Occipital lobe (tissue), 2 donors: ENCODE data around the gene OGFOD2. TPM values are rescaled to one million over a fixed set of nuclear protein-coding genes. Genes with fewer than 3 reads are reported as not detected.

Experiments
- DNase-seq: peaks from one replicate; lab custom pipeline; 2025; lab: John Stamatoyannopoulos, UW
- total RNA-seq: library from RNA; depleted of rRNA; stranded (reverse); fragments of >200 nt; gene quantifications from one replicate; pipeline ENCODE4 v1.2.3, GENCODE V29; 2014

The OGFOD2 gene
- total RNA-seq, 1 donor from 2014 or later: 3.3 TPM

DNA sequence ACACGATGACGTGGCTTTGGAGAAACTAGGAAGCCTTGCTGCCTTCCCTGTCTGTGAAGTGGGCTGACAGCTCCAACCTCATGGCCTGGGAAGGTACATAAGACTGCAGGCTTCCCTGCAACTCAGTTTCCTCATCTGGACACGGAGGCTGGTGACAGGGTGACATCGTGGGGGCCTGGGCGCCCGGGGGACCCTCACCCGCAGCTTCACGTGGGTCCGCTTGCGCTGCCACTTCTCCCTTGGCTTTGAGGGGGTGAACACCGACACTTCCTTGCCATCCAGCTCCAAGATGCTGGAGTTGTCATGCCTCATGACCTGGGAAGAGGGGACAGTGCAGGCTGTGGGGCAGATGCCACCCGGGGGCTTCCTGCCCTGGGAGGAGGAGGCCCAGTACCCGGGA, 13.0 kb downstream of the OGFOD2 start:
- DNase-seq: no peak

DNA sequence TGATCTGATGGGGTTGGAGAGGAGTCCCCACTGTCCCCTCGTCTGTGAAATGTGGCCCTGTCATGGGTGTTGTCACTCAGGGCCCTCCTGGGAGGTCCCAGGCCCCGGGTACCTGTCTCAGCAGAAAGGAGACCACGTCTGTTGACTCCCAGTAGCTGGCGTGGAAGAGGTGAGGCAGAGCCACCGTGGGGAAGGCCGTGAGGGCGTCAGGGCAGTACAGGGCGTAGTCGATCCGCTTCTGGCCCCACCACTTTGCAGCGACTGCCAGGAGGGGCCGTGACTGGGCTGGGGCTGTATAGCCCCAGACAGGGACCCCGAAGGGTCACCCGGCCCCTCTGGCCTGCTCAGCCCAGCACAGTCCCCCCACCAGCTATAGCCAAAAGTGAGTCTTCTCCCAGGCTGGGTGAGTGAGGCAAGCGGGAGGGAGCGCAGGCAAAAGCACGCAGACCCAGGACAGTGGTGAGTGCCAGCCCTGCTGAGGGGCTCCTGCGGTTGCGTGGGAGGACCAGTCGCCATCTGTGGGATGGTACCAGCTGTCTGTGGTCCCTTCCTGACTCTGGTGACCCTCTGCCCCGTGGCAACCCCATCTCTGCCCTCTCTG, 13.7 kb downstream of the OGFOD2 start:
- DNase-seq: no peak

DNA sequence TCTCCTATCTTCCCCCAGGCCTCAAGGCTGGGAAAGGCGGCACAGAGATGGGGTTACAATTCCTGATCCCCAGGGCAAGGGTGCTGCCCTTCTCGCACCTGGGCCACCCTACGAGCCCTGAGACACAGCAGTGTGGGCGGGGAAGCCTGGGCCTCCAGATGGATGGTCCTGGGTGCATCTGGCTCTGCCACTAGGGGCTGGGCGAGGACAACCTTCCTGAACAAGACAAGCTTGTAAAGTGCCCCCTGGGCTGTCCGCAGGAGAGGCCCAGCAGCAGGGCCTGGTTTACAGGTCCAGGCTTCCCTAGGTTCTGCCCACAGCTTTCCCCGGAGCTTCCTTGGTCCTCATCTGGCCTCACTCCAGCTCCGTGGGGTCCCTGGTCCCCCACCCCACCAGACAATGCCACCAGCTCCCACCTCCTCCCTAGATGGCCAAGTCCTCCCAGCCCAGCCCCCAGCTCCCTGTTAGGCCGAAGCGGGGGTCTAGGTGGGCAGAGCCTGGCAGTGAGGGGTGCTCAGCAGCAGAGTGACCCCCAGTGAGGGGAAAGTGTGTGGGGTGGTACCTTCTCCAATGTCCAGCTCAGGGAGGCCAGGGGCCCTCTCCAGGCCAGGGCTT, 14.3 kb downstream of the OGFOD2 start:
- no peak for DNase-seq

DNA sequence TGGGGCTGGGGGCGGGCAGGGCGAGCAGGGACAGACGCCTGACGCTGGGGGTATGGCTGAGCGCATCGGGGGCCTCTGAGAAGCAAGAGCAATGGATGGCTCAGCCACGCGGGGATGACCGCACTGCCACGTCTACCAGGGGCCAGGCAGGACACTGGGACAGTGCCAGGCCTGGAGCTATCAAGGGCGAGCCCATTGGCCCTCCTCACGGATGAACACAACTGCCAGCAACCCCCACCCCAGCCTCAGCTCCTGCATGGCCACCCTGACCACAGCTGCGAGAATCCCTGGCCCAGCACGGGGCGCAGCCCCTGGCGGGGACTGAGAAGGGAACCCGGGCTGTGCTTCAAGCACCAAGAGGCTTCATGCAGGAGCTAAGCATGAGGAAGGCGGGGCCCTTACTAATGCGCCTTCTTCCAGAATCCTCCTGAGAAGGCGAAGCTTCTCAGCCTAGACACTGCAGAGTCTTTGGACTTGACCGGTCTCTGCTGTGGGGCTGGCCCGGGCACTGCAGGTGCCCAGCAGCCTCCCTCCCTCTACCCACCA, 14.9 kb downstream of the OGFOD2 start:
- DNase-seq: no peak

DNA sequence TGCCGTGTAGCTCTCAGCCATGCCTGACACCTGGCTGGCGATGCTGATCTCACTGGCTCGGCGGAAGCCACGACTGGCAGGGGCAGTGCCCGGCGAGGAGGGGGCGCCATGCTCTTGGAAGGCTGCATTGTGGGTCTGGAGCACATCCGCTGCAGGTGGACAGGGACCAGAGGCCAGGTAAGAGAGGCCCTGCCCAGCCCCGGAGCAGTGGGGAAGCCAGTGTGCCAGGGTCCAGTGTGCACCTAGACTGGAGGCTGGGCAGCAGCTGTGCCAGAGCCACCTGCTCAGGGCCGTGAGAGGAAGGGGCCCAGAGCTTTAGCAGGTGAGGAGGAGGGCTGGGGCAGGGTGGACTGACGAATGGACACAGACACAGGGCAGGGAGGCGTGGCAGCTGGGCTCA, 15.5 kb downstream of the OGFOD2 start:
- no peak for DNase-seq

DNA sequence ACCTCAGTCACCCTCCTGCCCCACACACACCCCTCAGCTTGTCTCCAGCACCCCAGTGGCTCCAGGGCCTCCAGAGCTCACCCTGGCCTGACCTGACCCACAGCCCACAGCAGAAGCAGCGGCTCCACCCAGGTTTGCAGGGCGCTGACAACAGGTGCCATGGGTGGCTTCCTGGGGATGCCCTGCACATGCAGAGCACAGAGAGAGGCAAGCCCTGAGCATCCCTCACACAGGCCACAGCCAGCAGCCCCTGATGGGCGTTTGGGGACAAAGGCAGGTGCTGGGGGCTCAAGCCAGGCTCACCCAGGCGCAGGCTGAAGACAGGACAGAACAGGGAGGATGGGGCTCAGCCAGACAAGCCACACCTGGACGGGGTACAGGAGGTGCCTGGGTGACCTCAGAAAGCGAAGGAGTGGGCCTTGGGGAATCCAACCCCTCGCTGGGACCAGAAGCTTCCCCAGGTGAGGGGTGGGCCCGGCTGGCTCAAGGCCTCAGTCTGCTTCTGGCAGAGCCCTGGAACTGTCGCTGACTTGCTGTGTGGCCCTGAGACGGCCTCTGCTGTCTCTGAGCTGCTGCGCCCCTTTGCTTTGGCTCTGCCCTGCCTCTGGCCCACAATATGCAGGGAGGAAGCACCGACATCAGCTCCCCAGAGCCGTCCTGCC, 16.0 kb downstream of the OGFOD2 start:
- DNase-seq: no peak

DNA sequence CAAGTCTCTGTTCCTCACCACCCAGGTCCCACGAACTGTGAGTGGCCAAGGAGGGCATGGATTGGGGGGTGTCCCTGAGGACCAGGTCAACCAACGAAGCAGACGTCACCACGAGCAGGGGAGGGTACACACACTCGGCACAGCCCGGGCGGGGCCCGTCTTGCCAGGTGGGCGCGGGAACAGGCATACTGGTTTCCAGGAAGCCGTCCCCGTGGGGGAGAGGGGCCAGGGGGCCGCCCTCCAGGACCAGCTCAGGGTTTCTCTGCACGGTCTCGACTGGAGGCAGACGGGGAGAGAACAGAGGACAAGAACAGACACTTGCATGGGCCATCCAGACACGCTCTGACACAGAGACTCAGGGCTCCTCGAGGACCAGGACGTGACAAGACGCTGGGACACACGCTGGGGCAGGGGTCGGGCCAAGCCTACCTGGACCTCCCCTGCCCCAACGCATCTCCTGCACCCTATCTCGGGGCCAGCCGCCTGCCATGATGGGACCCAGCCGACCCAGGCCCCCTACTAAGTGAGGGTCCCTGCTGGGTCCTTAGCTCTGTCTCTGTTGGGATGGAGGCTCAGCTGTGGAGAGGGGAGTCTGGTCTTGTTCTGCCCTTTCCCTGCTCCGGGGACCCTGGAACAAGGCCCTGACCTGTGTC, 16.7 kb downstream of the OGFOD2 start:
- no peak for DNase-seq

DNA sequence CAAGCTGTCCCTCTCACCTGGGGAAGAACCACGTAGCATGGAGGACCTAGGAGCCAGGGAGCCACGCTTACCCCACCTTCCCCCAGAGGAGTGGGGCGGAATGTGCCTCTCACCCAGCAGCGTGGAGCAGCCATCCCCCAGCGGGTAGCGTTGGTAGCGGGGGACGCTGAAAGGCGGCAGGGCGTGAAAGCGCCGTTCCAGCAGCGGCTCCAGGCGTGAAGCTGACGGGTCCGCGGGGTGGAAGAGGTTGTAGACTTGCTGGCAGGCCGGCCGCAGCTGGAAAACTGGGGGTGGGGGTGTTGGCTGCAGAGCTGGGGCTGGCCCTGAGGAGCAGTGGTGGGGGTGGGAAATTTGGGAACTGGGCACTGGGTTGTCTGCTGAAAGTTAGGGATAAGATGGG, 17.3 kb downstream of the OGFOD2 start:
- DNase-seq: no peak

DNA sequence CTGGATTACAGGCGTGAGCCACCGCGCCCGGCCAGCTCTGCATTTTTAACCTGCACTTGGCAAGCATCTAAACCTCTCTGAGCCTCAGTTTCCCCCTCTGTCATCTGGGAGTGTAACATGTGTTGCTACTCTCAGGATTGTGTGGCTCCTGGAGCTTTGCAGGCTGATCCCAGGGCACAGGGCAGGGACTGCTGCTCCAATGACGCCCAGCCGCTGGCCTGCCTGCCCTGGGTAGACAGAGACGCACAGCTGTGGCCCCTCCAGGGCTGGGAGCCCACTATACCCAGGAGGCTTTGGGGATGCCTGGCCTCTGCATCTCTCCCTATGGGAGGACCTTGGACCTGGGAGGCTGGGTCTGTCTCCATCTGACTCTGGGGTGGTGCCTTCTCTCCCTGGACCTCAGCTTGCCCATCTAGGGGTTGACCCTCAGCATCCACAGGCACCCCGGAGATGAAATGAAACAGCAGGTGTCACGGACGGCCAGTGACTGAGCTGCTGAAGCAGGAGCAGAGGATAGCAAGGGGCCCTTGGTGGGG, 19.2 kb downstream of the OGFOD2 start:
- DNase-seq: no peak

DNA sequence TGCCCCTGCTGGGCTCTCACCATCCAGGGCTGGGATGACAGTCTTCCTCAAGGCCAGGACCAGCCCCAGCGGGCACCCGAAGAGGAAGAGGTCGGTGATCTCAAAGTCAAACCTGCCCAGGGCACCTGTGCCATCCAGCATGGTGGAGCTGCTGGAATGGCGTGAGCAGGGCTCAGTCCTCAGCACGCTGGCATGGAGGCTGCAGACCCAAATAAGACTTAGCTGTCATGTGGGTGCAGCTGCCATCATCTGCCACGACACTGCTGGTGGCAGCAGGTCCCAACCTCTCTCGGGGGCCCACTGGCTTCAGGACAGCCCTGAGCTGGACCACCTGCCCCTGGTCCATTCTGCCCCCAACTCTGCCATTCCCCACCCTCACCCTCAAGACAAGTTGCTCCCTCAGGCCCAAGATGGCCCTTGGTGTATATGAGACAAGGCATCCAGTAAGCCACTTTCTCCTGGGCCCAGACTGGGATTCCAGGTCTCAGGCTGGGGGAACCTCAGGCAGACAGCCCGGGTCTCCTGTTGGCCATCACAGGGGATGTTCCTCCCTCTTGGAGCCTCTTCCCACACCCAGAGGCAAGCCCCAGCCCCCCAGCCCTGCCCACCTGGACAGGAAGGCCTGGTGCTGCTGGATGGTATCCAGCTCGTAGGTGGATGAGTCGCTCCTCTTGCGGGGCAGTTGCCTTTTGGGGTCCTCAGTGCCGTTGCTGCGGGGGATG, 19.9 kb downstream of the OGFOD2 start:
- DNase-seq: no peak

DNA sequence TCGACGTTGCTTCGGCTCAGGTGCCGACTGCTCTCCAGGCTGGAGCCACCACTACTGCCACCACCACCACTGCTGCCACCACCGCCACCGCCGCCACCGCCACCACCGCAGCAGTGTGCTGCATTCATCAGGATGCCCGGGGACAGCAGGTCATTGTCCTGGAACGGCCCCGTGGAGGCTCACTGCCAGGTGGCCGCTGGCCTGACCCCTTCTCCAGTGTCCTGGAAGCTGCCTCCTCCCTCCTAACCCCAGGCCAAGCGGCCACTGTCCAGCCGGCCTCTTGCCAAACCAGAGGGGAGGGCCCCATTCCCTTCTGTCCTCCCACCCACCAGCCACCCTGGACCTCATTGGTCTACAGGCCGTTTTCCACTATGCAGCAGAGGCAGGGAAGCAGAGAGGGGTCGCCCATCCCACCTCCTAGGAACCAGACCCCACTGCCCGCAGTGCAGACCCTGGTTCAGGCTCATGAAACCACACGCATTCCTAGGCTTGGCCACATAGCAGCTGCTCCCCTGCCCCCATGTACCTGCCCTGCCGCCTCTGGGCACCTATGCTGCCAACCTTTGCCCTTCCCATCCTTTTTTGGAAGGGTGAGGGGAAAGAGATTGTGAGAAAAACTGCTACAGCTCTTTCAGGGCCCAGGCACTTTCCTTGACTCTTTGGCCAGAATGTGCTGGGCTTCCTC, 20.6 kb downstream of the OGFOD2 start:
- no peak for DNase-seq

DNA sequence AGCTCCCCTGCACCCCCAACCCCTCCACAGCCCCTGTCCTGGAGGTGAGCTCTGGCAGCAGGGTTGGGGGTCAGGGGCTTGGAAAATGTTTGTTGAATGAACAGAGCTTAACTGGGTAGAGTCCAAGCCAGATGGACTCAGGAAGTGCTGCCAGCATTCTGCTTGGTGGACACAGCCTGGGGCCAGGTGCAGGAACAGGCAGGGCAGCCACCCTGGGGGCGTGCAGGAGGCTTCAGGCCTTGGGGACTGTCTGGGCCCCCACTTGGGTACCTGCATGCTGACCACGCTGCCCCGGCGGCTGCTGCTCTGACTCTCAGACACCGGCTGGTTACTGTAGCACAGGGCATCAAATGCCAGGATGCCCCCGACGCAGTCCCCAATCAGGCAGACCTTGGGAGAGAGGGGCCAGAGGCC, 21.2 kb downstream of the OGFOD2 start:
- DNase-seq: no peak

DNA sequence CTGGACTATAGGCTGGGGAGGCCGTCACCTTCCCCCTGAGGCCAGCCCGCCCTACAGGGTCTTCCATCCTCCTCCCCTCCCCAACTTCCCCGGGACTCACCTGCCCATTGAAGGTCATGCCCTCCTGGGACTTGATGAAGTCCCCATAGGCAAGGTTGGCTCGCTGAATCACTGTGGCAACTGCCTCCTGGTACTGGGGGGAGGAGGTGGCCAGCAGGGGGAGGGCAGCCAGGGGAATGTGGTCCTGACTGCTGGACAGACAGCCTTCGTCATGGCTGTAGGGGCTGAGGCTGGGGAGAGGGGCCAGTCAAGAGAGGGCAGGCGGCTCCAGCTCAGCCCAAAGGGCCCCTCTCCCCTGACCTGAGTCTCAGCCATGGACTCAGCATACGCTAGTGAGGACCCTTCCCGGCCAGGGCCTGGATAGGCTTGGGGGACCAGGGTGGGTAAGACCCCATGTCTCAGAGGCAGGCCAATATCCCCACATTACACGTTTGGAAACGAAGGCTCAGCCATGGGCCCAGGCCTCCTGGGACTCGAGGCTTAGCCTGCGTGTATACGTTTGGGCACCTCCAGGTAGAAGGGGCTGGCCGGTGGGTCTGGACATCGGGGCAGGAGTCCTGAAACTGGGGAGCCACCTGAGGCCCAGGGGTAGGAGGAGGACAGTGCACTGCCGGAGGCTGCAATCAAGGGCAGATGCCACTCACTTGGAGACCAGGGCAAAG, 21.7 kb downstream of the OGFOD2 start:
- no peak for DNase-seq

DNA sequence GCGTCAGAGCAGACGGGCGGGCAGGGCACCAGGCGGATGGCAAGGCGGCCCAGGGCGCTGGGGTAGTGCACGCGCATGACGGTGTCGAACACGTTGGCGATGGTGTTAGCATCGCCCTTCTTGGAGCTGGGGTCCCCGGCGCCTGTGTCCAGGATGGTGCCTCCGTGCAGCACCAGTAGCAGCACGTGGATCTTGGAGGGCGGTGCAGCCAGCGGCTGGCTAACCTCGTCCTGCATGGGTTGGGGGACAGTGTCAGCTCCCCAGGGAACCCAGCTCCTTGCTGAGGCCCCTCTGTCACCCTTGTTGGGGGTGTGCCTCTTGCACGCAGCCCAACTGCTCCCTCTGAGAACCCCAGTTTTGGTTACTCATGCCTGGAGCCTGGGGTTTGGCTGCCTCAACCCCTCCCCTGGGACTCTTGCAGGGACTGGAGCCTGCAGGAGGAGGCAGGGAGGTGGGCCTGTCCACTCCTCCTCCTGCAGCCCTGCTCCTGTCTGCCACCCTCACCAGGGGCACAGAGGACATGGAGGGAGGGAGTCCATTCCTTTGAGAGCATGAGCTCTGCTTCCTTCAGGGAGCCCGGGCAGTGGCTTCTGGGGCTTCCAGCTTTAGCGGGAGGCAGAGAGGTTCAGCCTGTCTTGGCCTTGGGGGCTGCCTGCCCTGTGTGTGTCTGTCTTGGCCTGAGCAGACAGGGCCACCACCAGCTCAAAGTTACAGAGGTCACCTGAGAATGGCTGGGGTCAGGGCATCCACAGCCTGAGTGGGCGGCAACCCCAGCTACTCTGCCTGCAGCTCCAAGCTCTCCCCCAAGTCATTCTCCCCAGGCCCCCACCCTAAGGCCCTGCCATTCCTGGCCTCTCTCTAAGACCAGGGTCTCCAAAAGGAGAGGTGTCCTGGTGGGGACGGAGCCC, 22.6 kb downstream of the OGFOD2 start:
- no peak for DNase-seq

DNA sequence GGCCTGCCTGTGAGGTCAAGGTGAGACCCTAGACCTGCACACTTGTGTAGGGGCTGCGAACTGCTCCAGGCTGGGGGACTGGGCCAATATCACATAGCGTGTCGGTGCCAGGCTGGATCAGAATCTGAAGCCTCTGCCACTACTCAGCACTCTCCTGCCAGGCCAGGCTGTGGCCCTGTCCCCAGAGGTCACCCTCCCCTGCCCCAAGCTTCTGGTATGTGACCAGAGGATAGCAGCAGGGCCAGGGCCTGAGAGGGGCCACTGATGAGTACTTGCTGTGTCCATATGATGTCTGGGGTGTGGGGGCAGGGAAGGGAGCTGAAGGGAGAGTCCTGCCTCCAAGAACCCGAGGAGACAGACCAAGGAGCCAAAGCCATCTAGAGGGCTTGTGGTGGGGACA, 23.3 kb downstream of the OGFOD2 start:
- DNase-seq: no peak

DNA sequence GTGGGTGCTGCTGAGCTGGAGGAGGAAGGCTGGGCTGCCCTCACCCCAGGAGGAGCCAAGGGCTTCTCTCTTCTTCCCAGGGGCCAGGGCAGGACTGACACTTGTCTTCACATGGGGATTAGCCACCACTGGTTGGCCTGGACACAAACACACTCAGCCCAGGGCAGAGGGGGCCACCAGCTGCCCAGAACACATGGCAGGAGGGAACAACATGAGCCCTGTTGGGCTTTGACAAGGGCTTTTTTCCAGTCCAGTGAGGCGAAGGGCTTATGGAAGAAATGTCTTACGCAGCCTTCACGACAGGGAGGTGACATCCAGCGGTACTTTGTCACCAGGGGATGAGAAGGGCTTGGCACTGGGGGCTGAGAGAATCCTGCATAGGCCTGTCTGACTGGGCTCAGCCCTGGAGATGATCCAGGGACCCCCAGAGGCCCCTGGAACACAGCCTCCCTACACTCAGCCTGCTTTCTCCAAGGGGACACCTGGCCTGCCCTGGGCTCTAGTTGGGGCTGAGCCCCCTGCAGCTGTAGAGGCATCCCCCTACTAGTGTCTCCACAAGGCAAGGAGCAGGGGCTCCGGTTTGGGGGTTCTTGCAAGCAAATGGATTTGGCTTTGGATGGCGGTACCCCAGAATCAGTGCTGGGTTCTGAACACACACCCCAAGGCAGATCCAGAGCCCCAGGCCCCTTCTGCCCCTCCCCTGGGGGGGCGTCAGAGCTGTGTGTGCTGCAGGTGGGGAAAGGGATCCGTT, 24.3 kb downstream of the OGFOD2 start:
- DNase-seq: no peak

DNA sequence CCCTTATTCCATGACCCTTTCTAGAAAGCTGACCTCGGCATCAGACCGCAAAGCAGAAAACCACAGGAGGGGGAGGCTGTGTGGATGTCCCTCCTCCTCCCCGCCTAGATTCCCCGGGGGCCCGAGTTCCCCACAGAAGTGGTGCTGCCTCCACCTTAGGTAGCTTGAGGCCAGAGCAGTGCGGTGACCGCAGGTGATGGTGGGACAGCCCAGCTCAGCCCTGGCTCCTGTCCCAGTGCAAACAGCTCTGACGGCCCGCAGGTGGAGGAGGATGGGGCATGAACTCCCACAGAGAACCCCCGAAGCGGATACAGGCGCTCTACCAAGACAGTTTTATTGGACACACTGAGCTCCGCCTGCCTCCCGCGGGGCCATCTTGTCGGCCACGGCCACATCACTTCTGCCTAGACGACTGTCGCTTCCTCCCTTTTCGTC, 25.0 kb downstream of the OGFOD2 start:
- no peak for DNase-seq

DNA sequence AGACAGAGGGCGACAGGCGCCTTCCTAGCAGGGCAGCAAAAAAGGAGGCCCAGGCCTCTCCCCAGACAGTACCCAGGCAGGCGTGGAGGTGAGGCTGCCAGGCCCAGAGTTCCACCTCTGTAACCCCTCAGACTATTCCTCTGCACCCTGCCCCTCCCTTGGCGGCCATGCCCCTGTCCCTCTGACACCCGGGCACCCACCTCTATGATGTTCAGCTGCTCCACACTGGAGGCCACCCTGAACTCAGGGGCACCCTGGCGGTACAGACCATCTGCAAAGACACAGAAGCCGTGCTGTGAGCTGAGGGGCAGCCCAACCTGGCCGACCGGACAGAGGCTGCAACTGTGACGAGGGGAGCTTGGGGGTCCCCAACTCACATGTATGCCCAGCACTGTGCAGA, 25.5 kb downstream of the OGFOD2 start:
- DNase-seq: no peak
